Stimulated activated CD8-positive, alpha-beta memory T cell treated with anti-CD3 and anti-CD28 coated beads, Interleukin-15, amount 100 ng/mL, for 4 hours (primary cell): ENCODE data around the gene TSPAN11.
"Not testable (repeated sequence)": the region's sequence is repeated elsewhere in the genome, so short reads cannot be mapped to it uniquely, and the experiment has no call there.

Experiments
- DNase-seq, 2 donors: peaks; one replicate each; pipeline ENCODE4 v3.0.0-alpha.2; 2020; ENCODE audit warnings: low read depth in 2 of 2

The TSPAN11 gene

DNA sequence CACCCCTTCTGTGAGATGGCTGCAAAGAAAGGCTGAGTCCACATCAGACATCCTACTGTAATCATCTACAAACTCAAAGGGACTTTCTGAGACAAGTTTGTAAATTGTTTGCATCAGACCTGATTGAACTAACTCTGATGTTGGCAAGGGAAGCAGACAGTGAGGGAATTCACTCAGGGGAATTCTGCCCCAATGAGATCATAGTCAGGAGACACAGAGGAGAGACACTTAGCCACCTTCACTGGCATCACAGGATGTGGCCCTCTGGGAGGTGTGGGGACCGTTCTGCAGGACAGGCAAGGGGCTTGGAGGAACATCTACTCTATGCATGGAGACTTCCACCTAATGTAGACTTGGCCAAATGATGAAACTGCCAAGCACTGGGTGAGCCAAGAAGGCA is 76.5 kb downstream of the TSPAN11 start:
- DNase-seq: no peak

DNA sequence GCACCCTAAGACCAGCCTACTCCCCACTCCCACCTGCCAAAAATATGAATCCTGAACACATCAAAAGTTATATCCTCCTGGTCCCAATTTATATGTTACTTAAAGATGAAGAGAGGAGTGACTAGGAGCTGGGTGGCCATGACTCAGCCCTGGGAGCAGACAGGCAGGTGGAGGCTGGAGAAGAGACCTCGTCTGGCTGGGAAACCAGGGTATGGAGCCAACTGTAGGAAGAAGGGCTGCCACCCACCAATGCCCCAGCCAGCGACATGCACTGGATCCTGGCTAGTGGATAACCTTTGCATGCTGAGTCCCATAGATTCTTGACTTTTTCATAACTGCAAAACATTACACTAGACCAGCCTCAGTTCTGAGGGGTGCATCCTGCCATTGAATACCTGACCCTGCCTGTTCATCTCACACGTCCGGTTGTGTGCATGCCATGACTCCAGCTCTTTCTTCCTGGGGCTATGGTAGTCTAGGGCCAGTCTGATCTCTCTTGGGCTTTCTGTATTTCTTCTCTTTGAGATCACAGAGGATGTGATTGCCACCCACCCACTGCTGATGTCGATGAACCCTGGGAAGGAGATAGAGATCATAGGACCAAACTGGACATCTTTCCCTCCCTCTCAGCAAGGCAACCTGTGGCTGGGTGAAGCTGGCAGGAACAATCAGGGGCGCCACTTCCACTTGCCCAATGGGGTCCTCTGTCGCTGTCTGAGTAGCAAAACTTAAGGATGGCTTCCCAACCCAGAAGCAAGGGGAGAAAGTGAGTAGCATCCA is 77.5 kb downstream of the TSPAN11 start:
- DNase-seq: no peak

DNA sequence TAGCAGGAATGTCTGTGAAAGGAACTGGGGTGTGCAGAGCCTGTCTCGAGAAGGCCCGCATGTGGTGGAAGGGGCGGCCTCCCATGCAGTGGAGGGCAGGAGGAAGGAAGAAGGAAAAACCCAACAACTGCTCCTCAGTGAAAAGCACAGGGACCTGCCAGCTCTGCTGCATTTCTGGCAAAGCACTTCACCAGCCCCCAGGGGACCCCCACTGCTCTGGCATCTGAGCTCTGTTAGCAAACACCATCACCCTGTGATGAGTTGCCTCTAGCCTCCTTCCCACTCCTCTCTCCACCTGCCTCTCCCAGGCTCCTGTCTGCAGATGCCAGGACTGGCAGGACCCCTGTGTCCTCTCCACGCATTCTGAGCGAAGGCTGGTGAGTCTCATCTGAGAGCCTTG is 78.1 kb downstream of the TSPAN11 start:
- no peak for DNase-seq

DNA sequence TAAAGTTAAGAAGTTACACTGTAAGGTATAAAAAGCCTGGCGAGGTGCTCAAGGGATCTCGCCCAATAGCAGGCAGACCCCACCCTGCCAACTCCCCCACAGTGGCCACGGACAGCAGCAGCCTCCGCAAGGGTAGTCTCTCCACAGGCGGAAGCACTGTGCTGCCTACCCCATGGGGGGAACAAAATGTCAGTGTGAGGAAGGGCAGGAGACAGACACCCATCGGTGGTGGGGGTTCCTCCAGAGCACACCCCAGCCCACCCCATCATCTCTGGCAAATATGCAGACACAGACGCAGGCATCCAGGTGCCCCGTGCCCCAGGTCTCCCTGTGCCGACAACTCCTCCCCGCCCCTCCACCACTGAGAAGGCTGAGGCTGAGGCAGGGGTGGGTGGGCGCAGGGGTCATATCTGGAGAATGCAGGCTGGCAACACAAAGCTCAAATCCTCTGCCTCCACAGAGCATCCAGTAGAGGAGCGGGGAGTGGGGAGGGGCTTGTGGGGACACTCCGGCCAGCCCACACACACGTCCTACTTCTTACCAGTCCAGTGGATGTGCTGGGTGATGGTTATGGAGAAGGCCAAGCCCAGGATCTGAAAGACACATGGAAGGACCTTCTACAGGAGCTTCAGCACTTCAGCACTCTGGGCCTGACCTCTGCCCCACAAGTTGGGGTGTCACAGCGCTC is 78.9 kb downstream of the TSPAN11 start:
- no peak for DNase-seq

DNA sequence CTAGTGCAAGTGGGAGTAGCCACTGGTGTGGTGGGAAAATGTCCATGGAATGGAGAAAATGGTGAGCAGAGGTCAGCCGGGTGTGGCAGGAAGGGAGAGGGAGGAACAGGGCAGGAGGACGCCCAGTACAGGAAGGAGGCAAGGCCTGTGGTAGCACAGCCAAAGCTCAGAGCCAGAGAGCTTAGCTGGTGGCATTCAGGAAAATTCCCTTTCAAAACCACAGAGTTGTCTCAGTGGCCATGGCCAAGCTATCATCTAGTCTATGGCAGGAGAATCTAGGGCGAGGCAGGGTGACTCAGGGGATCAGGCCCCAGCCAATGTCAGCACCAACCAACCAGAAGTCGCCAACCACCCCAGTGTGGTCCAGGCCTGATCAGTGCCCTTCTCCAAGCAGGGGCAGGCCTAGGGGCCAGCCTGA is 79.4 kb downstream of the TSPAN11 start:
- DNase-seq: no peak

DNA sequence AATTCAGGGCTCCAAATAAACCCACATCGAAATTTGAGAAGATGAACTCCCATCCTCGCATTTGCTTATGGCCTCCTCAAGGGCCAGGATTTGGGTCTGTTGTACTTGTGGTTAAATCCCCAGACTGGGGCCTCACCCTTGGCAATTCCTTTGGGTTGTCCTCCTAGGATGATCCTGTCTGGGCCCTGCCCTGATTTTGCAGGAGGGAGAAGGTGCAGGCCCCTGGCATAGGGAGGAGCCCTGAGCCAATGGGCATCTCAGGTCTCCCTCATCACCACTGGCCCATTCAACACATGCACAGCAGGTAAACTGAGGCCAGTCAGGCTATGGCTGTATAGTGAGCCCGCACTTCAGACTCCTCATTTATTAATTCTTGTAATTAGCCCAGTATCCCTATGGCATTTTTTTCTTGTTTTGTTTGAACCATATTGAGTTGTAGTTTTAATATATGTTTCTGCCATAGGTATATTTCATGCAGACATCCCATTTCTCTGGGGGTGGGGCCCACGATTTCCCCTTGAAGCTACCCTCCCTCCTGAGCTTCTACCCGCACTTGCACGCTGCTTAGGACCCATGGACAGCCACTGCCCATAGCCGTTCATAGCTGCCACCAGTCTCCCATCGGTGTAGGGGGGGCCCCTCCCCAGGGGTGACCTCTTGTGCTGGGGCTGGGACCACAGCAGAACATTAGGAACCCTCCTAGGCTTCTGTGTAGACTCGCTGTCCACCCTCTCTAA is 80.0 kb downstream of the TSPAN11 start:
- no peak for DNase-seq

DNA sequence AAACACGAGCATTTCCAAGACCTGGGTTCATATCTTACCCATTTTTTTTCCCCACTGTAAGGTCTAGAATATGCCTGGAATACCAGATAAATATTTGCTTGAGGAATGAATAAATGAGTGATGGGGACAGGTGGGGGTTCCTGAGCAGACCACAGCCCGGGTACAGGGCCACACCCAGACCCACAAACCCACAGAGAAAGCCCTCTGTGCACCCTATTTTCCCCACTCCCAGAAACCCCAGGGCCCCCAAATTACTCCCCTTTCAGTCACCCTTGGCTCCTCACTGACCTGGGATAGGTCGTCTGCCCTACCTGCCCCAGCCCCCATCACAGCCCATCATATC is 80.6 kb downstream of the TSPAN11 start:
- no peak for DNase-seq

DNA sequence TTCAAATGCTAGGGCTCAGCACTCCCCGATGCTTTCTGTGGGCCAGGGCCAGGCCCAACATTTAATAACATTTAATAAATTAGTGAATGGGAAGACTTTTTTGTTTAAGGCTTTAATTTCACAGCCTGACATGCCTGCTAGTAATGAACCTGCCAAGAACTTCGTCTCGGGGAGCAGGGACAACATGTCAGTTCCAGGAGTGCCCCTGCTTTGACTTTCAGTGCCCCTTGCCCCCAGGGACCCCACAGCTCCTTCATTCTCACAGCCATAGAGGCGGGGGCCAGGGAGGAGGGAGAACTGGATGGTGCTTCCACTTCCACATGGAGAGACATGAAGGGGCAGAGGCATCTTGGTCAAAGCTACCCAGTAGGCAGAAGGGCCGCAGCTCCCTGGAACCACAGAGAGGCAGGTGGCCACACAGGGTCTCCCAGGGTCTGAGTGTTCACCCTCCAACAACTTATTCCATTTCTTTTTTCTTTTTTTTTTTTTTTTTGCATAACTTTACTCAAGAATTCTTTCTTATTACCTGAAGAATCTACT is 81.2 kb downstream of the TSPAN11 start:
- DNase-seq: no peak

DNA sequence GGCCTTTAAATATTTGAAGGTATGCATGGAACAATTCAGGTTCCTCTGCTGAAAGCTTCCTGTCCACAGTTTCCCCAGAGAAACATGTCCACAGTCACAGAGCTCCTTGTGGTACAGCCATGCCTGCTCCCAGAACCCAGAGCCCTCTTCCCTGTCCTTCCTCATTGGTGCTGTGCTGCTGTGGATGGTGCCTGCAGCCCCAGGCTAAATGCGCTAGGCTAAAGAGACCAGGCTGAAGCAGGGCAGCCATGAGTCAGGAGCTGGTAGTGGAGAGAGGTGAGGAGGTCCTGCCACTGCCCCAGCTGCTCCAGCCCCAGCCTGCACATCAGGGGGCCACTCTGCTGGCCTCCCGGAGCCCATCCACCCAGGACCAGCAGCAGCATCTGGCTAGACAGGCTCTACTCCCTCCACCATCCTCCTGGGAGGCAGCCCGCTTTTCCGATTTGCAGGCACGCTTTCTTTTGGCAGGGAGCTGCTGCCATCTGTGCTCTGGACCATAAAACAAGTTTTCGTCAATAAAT is 81.8 kb downstream of the TSPAN11 start:
- DNase-seq: no peak

DNA sequence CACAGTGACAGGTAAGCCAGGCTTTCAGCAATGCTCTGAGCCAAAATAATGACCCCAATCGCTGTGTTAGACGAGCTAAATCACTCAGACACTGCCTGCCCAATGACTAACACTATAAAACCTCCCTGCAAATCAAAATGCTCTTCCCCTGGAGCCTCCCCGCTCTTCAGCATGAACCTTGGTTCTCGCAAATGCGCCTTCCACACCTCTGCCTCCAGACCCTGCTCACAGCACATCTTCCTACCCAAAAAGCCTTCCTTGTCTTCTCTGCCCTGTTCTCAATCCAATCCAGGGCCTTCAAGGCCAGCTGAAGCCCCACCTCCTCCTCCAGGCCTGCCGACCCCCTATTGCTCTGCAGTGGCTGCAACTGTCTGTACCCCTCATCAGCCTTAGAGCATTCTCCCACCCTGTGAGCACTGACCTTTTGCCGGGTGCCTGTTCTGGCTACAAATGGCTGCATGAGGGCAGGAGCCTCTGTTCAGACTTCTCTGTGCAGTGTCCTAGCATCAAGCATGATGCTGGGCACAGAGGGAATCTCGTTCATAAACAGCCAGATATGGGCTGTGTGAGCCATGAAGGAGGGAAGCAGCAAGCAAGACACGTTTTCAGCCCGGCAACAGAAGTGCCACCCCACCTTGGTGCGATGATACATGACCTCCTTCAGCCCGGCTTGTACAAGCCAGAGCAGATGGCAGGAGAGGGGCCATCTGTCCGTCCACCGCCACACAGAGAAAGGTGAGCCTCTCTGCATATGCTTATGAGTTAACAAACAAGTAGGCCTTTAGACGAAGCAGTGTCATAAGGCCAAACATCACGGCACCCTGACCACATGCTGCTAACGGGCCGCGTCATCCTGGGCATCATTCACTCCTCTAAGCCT is 82.7 kb downstream of the TSPAN11 start:
- DNase-seq: no peak

DNA sequence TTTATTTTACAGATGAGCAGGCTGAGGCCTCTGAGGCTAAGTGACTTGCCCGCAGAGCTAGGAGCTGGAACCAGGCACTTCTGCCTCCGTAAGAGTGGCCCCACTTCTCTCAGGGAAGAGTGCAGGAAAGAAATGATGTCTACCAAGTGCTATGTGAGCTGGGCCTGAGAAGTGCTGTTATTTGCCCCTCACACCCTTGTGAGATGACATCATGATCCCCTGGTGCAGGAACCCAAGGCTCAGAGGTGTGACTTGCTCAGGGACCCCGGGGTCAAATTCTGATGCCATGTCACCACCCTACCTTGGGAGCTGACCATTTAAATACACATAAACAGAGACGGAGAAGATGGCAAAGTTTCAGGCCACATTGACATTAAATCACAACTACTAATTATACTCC is 83.4 kb downstream of the TSPAN11 start:
- no peak for DNase-seq

DNA sequence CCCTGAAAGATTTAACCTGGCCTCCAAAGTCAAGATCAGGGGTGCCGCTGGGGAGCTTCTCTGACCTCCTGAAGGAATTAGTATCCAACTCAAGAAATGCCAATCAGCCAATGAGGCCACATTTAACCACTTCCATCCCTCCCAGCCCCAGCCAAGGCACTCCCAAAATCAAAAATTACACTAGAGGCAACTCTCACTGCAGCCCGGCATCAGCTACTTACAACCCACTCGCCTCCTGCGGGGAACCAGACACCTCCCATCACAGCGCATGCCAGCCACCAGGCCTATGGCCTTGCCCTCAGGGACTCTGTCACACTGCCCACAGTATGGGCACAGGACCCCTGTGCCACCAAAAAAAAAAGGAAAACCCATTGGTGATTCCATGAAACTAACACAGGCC is 84.8 kb downstream of the TSPAN11 start:
- no peak for DNase-seq

DNA sequence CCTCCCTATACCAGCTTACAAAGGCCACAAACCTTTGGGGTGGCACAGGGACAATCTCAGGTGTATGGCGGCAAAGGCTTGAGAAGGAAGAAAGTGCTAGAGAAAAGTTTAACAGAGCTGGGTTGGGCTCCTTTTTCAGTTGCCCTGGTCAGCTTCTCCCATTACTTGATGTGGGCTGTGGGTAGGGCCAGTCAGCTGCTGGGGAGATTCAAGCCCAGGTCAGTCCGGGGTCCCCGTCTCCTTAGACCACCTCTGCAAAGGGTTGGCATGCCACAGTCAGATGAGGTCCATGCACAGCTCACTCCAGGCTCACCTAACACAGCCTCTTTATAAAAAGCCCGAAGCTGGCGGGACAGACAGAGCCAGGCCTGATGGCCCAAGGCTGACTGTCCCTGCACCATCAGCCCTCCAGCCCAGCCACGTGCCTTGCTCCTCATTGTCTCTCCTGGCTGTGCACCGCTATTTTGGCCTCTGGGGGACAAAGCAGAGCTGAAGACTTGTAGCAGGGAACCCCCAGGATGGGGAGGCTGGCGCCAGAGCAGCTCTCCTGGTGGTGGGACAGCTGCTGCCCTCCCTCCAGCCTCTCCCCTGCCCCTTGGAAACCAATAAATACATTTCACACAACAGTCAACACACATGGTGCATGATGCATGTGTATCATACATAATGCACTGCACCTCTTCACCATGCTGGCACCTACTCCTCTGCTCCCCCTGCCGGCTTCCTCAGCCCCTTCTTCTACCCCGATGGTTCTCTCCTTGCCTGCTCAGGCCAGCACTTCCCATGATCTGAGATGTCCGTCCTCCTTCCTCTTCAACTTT is 85.4 kb downstream of the TSPAN11 start:
- no peak for DNase-seq

DNA sequence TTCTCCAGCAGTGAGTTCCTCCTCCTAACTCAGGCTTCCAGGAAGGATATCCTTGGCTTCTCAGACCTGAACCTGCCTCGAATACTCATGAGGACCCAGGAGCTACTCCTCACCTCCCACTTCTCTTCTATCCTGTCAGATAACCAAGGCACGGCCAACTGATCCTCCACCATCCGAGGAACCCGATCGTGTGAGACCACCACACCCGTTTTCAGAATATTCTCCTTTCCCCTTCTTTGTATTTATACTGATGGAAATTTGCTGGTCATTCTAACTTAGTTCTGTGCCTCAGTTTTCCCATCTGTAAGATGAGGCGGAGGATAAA is 86.0 kb downstream of the TSPAN11 start:
- DNase-seq: not testable (repeated sequence)

DNA sequence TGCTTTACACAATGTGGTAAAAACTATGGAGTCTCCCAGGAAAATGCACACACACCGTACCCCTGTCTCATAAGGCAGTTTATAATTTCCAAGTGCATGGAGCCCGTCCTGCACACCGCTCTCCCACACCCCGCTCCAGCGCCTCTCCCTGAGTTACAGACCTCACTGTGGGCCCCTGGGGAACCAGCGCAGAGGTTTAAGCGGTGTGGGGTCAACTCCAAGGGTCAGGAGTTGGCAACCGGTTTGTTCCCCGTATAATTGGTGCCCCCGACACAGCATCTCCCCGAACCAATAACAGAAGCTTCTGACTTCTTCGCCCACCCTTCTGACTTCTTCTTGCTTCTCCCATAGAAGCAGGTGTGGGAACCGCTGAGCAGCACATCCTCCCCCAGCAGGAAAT is 88.7 kb downstream of the TSPAN11 start:
- no peak for DNase-seq

DNA sequence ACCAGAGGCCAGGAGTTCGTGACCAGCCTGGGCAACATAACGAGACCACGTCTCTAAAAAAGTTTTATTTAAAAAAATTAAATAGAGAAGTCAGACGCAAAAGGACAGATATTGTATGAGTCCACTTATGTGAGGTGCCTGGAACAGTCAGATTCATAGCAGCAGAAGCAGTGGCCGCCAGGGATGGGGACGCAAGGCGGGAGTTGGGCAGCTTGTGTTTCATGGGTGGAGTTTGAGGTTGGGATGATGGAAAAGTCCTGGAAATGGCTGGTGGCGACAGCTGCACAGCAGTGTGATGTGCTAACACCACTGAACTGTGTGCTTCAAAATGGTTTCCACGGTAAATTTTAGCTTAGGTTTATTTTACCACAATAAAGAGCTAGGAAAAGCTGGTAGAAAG is 89.5 kb downstream of the TSPAN11 start:
- no peak for DNase-seq

DNA sequence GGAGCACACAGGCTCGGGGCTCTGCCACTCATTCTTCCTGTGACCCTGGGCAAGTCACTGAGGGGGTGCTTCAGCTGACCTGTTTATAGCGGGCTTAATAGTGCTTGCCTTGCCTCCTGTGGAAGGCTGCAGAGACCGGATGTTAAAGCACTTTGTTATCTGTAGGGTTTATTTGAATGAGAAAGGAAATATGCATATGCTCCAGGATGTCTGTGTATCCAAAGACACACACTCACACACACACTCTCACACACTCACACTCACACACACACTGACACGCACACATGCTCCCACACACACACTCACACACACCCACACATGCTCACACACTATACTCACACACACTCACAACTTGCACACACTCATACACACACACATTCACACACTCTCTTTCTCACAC is 91.0 kb downstream of the TSPAN11 start:
- no peak for DNase-seq

DNA sequence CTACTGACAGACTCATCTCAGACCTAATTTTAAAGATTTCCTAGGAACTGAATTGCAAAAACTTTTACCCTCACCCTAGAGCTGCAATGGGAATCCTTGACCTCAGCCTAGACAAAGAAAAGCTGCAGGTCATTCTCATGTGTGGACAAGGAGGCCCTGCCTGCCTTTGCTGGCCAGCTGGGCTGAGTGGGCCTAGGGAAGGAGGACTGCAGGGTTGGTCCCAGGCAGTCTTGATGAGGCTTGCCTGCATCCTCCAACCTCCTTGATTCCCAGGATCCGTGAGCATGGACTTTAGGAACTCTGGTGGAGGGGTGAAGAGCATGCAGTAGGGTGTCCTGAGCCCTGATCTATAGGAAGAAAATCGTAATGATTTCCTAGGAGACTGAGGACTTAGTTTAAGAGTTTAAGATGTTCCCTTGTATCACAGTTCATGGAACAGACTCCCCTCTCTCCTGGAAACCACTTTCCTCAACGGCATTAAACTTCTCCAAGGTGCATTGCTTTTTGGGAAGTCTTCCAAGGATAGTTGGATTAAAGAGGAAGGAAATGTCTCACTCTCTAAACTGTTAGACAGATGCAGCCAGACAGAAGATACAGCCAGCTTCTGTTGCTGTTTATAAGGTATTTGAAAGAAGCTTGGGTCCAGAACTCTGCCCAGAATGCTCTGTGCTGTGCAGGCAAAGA is 91.7 kb downstream of the TSPAN11 start:
- no peak for DNase-seq

DNA sequence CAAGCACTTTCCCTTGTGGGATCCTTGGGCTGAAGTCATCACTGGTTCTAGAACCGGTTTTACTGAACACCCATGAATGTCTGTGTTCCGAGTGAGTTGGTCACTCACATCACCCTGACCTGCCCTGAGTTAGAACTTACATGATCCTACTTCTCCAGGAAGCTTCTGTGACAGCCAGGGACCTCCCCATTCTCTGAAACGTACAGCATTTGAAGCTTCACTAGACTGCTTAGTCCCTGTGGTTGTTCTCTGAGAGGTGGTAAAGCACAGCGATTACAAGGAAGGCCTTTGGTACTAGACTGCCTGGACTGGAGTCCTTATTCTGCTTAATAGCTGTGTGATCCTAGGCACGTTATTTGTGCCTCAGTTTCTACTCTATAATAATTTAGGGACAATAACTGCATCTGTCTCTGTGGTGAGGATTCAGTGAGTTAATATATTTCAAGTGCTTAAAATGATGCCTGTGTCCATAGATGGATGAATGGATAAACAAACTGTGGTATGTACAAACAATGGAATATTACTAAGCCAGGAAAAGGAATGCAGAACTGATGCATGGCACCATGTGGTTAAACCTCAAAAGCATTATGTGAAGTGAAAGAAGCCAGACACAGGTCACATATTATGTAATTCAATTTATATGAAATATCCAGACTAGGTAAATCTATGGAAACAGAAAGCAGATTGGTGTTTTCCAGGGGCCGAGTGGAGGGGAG is 92.4 kb downstream of the TSPAN11 start:
- no peak for DNase-seq
